OCI-LY3 (cell line): ENCODE data around the gene SLFN12.

Experiments used
- CTCF ChIP-seq: fragments of 200-600, 300-600 bp; sonication (generic); IDR thresholded peaks from 2 replicates; pipeline ENCODE4 v1.5.1; 2014; ENCODE audit warnings: antibody characterized with exemption, low read length, low read depth
- EZH2phosphoT487 ChIP-seq: fragments of 200-600 bp; shearing (Covaris generic); IDR thresholded peaks from 2 replicates; pipeline ENCODE4 v1.6.1; 2018; ENCODE audit warnings: antibody characterized with exemption, mixed run types, low read depth

GRCh38 chr17:35361027-35361426 lies 71.3 kb downstream of the SLFN12 start:
- no peak for TF ChIP-seq CTCF
- no peak for TF ChIP-seq EZH2phosphoT487
